ENCODE results near the gene IGFN1.

GRCh38 chr1:201275253-201275666, 84.6 kb downstream of the IGFN1 start:
- TF ChIP-seq CTCF (IDR thresholded peaks at IDR 0.05; ENCODE audit: low read depth, low read length, poor library complexity, severe bottlenecking) (no peak), EZH2phosphoT487 (IDR thresholded peaks at IDR 0.05; ENCODE audit: borderline replicate concordance, low read length) (no peak)
